Measurements from ENCODE around the gene MAP3K5. TPM values are rescaled to one million over a fixed set of nuclear protein-coding genes. Genes with fewer than 3 reads are reported as not detected.

MAP3K5 gene
- total and polyA plus RNA-seq, 2 donors (not counting 3 experiments of a cell fraction or from before 2014, with no cell fraction given) = 1.5 to 7.0 TPM

DNA sequence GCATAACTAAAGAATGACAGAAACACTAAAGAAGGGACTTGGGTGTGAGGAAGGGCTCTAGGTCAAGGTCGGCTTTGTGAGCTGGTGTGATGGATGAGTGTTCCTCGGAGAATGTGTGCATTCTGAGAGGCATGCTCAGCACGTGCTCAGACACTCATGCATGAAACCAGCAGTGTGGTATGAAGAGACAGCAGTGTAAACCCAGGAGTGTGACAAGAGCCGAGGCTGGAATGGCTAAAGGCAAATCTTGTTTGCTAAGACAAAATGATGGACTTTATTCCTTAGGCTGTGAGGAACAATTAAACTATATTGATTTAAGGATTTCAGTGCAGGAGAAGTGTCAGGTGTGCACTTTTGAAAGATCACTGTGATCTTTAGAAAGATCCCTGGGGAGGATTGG lies 134.6 kb downstream of the MAP3K5 start:
- no peaks in the 10 kb centered on the region for H3K79me2 ChIP-seq (ENCODE audit: control insufficient read depth, insufficient read depth, low read length)
- CTCF ChIA-PET = interaction anchor here (1.0 to 1.2 kb wide), 3 partner anchors 12 to 134 kb away, joined by 3 to 7 read pairs (median 4); partner anchors contain the start of gene MAP3K5
- intact Hi-C loops (cut with micrococcal nuclease) (no loop called here), dilution Hi-C loops (cut with MboI; ENCODE audit: extremely low pct_ligation_motif_present, low sequenced_read_pairs) (no loop called here)
- no peaks in the 10 kb centered on the region for H3K9me1 ChIP-seq (replicated peaks; ENCODE audit: control insufficient read depth, extremely low read depth, insufficient read depth, low read length)
- no peak overlapping the region for H3K9ac ChIP-seq (replicated peaks; ENCODE audit: extremely low read depth, insufficient read depth, low read length)
- POLR2A ChIA-PET = no interaction called here
- no peak overlapping the region for H3K27ac ChIP-seq (ENCODE audit: insufficient read depth, low read depth, low read length)
- BruUV-seq (replicated peaks) = no TSS peak
- DNase-seq (ENCODE audit: low read depth, low spot score) (no peak), FAIRE-seq (no peak)
- H3K27me3 ChIP-seq (ENCODE audit: control insufficient read depth in 2 of 2, insufficient read depth in 2 of 2, low read length in 2 of 2) = no peaks in the 10 kb centered on the region
- TF ChIP-seq, protein P1, sequence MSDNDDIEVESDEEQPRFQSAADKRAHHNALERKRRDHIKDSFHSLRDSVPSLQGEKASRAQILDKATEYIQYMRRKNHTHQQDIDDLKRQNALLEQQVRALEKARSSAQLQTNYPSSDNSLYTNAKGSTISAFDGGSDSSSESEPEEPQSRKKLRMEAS (IDR thresholded peaks at IDR 0.05; ENCODE audit: insufficient read depth, insufficient read length) = no peak
- TF ChIP-seq, protein P2, sequence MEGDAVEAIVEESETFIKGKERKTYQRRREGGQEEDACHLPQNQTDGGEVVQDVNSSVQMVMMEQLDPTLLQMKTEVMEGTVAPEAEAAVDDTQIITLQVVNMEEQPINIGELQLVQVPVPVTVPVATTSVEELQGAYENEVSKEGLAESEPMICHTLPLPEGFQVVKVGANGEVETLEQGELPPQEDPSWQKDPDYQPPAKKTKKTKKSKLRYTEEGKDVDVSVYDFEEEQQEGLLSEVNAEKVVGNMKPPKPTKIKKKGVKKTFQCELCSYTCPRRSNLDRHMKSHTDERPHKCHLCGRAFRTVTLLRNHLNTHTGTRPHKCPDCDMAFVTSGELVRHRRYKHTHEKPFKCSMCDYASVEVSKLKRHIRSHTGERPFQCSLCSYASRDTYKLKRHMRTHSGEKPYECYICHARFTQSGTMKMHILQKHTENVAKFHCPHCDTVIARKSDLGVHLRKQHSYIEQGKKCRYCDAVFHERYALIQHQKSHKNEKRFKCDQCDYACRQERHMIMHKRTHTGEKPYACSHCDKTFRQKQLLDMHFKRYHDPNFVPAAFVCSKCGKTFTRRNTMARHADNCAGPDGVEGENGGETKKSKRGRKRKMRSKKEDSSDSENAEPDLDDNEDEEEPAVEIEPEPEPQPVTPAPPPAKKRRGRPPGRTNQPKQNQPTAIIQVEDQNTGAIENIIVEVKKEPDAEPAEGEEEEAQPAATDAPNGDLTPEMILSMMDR (IDR thresholded peaks at IDR 0.05; ENCODE audit: extremely low read depth in 1 of 2, insufficient read depth in 1 of 2, low read depth in 1 of 2, low read length in 2 of 2) = no peak
- no peak for TF ChIP-seq JUN (IDR thresholded peaks at IDR 0.05; ENCODE audit: borderline replicate concordance, insufficient read depth, insufficient read length, low read depth)
- no peaks in the 10 kb centered on the region for H4K20me1 ChIP-seq (replicated peaks; ENCODE audit: control insufficient read depth, extremely low read depth, insufficient read depth, low read length)
- no peaks in the 10 kb centered on the region for H3K36me3 ChIP-seq (ENCODE audit: control insufficient read depth in 2 of 2, extremely low read depth in 1 of 2, insufficient read depth in 2 of 2, low read length in 2 of 2)
- H3K9me3 ChIP-seq (replicated peaks; ENCODE audit: control insufficient read depth, insufficient read depth, low read length) = no peaks in the 10 kb centered on the region
- H3K4me1 ChIP-seq (ENCODE audit: control insufficient read depth, extremely low read depth, insufficient read depth, low read length) = no peaks in the 10 kb centered on the region
- no peak overlapping the region for H2AFZ ChIP-seq (ENCODE audit: low read depth, low read length)
- no peak overlapping the region for H3K4me2 ChIP-seq (ENCODE audit: insufficient read depth, low read length)
- H3K4me3 ChIP-seq (replicated peaks in 1 of 3; ENCODE audit: insufficient read depth in 1 of 3, low read depth in 1 of 3, low read length in 3 of 3) = no peak overlapping the region

DNA sequence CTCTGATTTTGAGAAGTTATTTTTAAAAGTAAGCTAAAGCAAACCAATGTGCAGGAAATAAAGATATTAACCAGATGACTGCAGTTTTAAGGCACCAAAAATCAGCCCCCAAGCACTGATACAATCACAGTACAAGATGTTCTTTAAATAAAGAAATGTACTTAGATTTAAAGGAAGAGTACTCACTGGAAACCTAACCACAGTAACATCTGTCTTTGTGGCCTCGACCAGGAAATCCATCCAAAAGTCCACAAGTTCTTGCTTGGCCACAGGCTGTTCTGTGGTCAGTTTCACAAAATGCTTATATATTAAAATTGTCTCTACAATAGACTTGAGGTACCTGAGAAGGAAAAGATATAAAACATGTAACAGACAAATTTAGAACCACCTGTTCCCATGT lies 136.2 kb downstream of the MAP3K5 start:
- H3K9me1 ChIP-seq (replicated peaks; ENCODE audit: control insufficient read depth, extremely low read depth, insufficient read depth, low read length) = no peaks in the 10 kb centered on the region
- no TSS peak for BruUV-seq (replicated peaks)
- no peak overlapping the region for H3K27ac ChIP-seq (ENCODE audit: insufficient read depth, low read depth, low read length)
- no peak for TF ChIP-seq GATA2 (IDR thresholded peaks at IDR 0.05; ENCODE audit: insufficient read depth, insufficient read length, low read depth, low read length)
- TF ChIP-seq FOS (IDR thresholded peaks at IDR 0.05; ENCODE audit: borderline replicate concordance, insufficient read depth, low read length) = no peak
- TF ChIP-seq JUN (IDR thresholded peaks at IDR 0.05; ENCODE audit: borderline replicate concordance, insufficient read depth, insufficient read length, low read depth) = no peak
- FAIRE-seq = no peak
- no peaks in the 10 kb centered on the region for H4K20me1 ChIP-seq (replicated peaks; ENCODE audit: control insufficient read depth, extremely low read depth, insufficient read depth, low read length)
- H3K27me3 ChIP-seq (ENCODE audit: control insufficient read depth in 2 of 2, insufficient read depth in 2 of 2, low read length in 2 of 2) = no peaks in the 10 kb centered on the region
- intact Hi-C loops (cut with micrococcal nuclease) (no loop called here), dilution Hi-C loops (cut with MboI; ENCODE audit: extremely low pct_ligation_motif_present, low sequenced_read_pairs) (no loop called here)
- no peaks in the 10 kb centered on the region for H3K36me3 ChIP-seq (ENCODE audit: control insufficient read depth in 2 of 2, extremely low read depth in 1 of 2, insufficient read depth in 2 of 2, low read length in 2 of 2)
- H3K4me2 ChIP-seq (ENCODE audit: insufficient read depth, low read length) = no peak overlapping the region
- H3K4me1 ChIP-seq (ENCODE audit: control insufficient read depth, extremely low read depth, insufficient read depth, low read length) = no peaks in the 10 kb centered on the region
- H2AFZ ChIP-seq (ENCODE audit: low read depth, low read length) = no peak overlapping the region
- no peak overlapping the region for H3K4me3 ChIP-seq (replicated peaks in 1 of 3; ENCODE audit: insufficient read depth in 1 of 3, low read depth in 1 of 3, low read length in 3 of 3)
- no peaks in the 10 kb centered on the region for H3K9me3 ChIP-seq (replicated peaks; ENCODE audit: control insufficient read depth, insufficient read depth, low read length)
- H3K79me2 ChIP-seq (ENCODE audit: control insufficient read depth, insufficient read depth, low read length) = no peaks in the 10 kb centered on the region
- ChIA-PET CTCF (interaction anchor here (0.7 to 1.9 kb wide), 3 partner anchors 11 to 136 kb away, joined by 5 to 9 read pairs (median 5); partner anchors contain the start of gene MAP3K5), POLR2A (interaction anchor here (0.6 kb wide), 1 partner anchor 134 kb away, joined by 3 read pairs; no protein-coding TSS in a partner anchor)
- no peak for DNase-seq (ENCODE audit: low read depth, low spot score)
- H3K9ac ChIP-seq (replicated peaks; ENCODE audit: extremely low read depth, insufficient read depth, low read length) = no peak overlapping the region

Measured in endothelial cell of umbilical vein (primary cell).